GM23248 (cell line): Measurements from ENCODE around the gene HOMER2.
"Not testable (repeated sequence)": the region's sequence is repeated elsewhere in the genome, so short reads cannot be mapped to it uniquely, and the experiment has no call there.

Experiments used
- EZH2 ChIP-seq: fragments of 200-600 bp; sonication (generic); IDR thresholded peaks from 2 replicates; pipeline ENCODE4 v1.6.1; 2018; ENCODE audit warnings: antibody characterized with exemption, mild to moderate bottlenecking; ENCODE audit not compliant: insufficient read depth, poor library complexity, severe bottlenecking
- EZH2phosphoT487 ChIP-seq: fragments of 200-600 bp; sonication (generic); IDR thresholded peaks from 2 replicates; pipeline ENCODE4 v1.6.1; 2018; ENCODE audit warnings: antibody characterized with exemption, moderate library complexity, mild to moderate bottlenecking, low read depth; ENCODE audit not compliant: insufficient read depth

GRCh38 chr15:82865581-82865980 lies 86.9 kb downstream of the HOMER2 start:
- TF ChIP-seq EZH2phosphoT487, EZH2: not testable (repeated sequence)
